ENCODE measurements around the gene GPBAR1.

GRCh38 chr2:218260742-218261422 lies at the start of gene GPBAR1:
- peak in 1 of 2 donors; percentile 15 for TF ChIP-seq POLR2A (IDR thresholded peaks at IDR 0.05)
- TF ChIP-seq, protein P1, sequence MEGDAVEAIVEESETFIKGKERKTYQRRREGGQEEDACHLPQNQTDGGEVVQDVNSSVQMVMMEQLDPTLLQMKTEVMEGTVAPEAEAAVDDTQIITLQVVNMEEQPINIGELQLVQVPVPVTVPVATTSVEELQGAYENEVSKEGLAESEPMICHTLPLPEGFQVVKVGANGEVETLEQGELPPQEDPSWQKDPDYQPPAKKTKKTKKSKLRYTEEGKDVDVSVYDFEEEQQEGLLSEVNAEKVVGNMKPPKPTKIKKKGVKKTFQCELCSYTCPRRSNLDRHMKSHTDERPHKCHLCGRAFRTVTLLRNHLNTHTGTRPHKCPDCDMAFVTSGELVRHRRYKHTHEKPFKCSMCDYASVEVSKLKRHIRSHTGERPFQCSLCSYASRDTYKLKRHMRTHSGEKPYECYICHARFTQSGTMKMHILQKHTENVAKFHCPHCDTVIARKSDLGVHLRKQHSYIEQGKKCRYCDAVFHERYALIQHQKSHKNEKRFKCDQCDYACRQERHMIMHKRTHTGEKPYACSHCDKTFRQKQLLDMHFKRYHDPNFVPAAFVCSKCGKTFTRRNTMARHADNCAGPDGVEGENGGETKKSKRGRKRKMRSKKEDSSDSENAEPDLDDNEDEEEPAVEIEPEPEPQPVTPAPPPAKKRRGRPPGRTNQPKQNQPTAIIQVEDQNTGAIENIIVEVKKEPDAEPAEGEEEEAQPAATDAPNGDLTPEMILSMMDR (IDR thresholded peaks at IDR 0.05), result peak in 1 of 12 donors; percentile 5

All from heart left ventricle (tissue), 13 donors.